A673 (cell line): Measurements from ENCODE around the gene TNKS2. TPM values are rescaled to one million over a fixed set of nuclear protein-coding genes. Genes with fewer than 3 reads are reported as not detected.

ENCODE experiments used
- BruUV-seq: library from RNA; stranded (reverse); fragments of 400-500 nt; replicated peaks from 2 replicates; lab custom pipeline; 2021; lab: Mats Ljungman, UMichigan
- CTCF ChIA-PET: fragments of 300-600 bp; sonication (Branson Sonifier 250); formaldehyde crosslinking; loops from one replicate; lab custom pipeline; 2022; ENCODE audit warnings: antibody characterized with exemption; lab: Charles Lee
- POLR2A ChIA-PET: fragments of 300-600 bp; sonication (Branson Sonifier 250); formaldehyde crosslinking; loops from one replicate; lab custom pipeline; 2022; ENCODE audit warnings: antibody characterized with exemption; ENCODE audit not compliant: low non-redundant PET; lab: Charles Lee
- DNase-seq: peaks from one replicate; pipeline ENCODE4 v3.0.0-alpha.2; 2015; ENCODE audit warnings: low spot score
- H3K27ac ChIP-seq: fragments of 200-600 bp; sonication (generic); 2 replicates; pipeline ENCODE4 v1.5.1; 2016; ENCODE audit warnings: mixed run types, low read depth, mild to moderate bottlenecking, mixed read lengths, antibody characterized with exemption, low read length; ENCODE audit not compliant: poor library complexity, severe bottlenecking
- H3K27me3 ChIP-seq: fragments of 200-600 bp; sonication (generic); replicated peaks from 2 replicates; pipeline ENCODE4 v1.6.1; 2017; ENCODE audit warnings: mixed run types, low read depth, mild to moderate bottlenecking, mixed read lengths, antibody characterized with exemption, low read length; ENCODE audit not compliant: insufficient read depth, poor library complexity
- H3K36me3 ChIP-seq: fragments of 200-600 bp; sonication (generic); 2 replicates; pipeline ENCODE4 v1.6.1; 2016; ENCODE audit warnings: mixed run types, mild to moderate bottlenecking, mixed read lengths, antibody characterized with exemption, low read length; ENCODE audit not compliant: insufficient read depth, poor library complexity, severe bottlenecking
- H3K4me1 ChIP-seq: fragments of 200-600 bp; sonication (generic); 2 replicates; pipeline ENCODE4 v1.6.1; 2017; ENCODE audit warnings: mixed run types, mild to moderate bottlenecking, mixed read lengths, antibody characterized with exemption, low read length; ENCODE audit not compliant: insufficient read depth, poor library complexity, severe bottlenecking
- H3K4me3 ChIP-seq: fragments of 200-600 bp; sonication (generic); 2 replicates; pipeline ENCODE4 v1.5.1; 2016; ENCODE audit warnings: low read depth, mixed run types, mild to moderate bottlenecking, mixed read lengths, low read length; ENCODE audit not compliant: poor library complexity, severe bottlenecking
- H3K9me3 ChIP-seq: fragments of 200-600 bp; sonication (generic); 2 replicates; pipeline ENCODE4 v1.6.1; 2016; ENCODE audit warnings: mixed run types, low read depth, mild to moderate bottlenecking, mixed read lengths, antibody characterized with exemption, low read length; ENCODE audit not compliant: poor library complexity, severe bottlenecking
- CTCF ChIP-seq: fragments of 300-800, 200-600 bp; sonication (generic); conservative IDR thresholded peaks from 2 replicates; pipeline ENCODE4 v1.5.1; 2017; ENCODE audit warnings: low read depth, mild to moderate bottlenecking, antibody characterized with exemption, low read length, moderate library complexity, mixed read lengths
- EZH2 ChIP-seq: fragments of 200-600 bp; sonication (generic); IDR thresholded peaks from 2 replicates; pipeline ENCODE4 v1.6.1; 2017; ENCODE audit warnings: borderline replicate concordance, low read depth, mild to moderate bottlenecking, mixed read lengths, antibody characterized with exemption, low read length; ENCODE audit not compliant: poor library complexity, severe bottlenecking
- intact Hi-C: fragments of 100-400 bp; cut with micrococcal nuclease; formaldehyde crosslinking; loops from one replicate; pipeline ENCODE4 v1.10.0; 2022; ENCODE audit not compliant: unreplicated experiment
- total RNA-seq: library from RNA; stranded (reverse); gene quantifications from 2 replicates; pipeline ENCODE4 v1.2.3, GENCODE V29; 2021

Gene TNKS2
- total RNA-seq, 1 experiment from 2014 or later: 39.4 TPM

GRCh38 chr10:91758303-91759146 is 39.7 kb upstream of the TNKS2 start:
- POLR2A ChIA-PET: no interaction called here
- TF ChIP-seq EZH2 (no peak), CTCF (peak; percentile 64)
- peak; percentile 71 for DNase-seq

GRCh38 chr10:91759581-91759986 is 38.6 kb upstream of the TNKS2 start:
- CTCF ChIA-PET: no interaction called here
- peak; percentile 3 for DNase-seq

More at GRCh38 chr10:91758303-91759146, 39.7 kb upstream of the TNKS2 start:
- no peak overlapping the region for H3K27ac ChIP-seq
- intact Hi-C loops: loop anchor here (2.0 kb wide), 1 partner anchor 154 kb away; no protein-coding TSS in a partner anchor
- CTCF ChIA-PET: interaction anchor here (0.7 to 1.0 kb wide), 5 partner anchors 12 to 326 kb away, joined by 3 to 6 read pairs (median 5); no protein-coding TSS in a partner anchor
- no peaks in the 10 kb centered on the region for H3K9me3 ChIP-seq
- no peaks in the 10 kb centered on the region for H3K4me1 ChIP-seq
- H3K36me3 ChIP-seq: no peaks in the 10 kb centered on the region
- H3K4me3 ChIP-seq: no peak overlapping the region
- BruUV-seq: no TSS peak
- no peaks in the 10 kb centered on the region for H3K27me3 ChIP-seq

GRCh38 chr10:91761721-91762120 is 36.5 kb upstream of the TNKS2 start:
- POLR2A ChIA-PET: no interaction called here
- no peak overlapping the region for H3K27ac ChIP-seq
- intact Hi-C loops: loop anchor here (10.0 kb wide), 1 partner anchor 673 kb away; no protein-coding TSS in a partner anchor
- no TSS peak for BruUV-seq
- H3K27me3 ChIP-seq: no peaks in the 10 kb centered on the region
- CTCF ChIA-PET: no interaction called here
- no peaks in the 10 kb centered on the region for H3K36me3 ChIP-seq
- no peak overlapping the region for H3K4me3 ChIP-seq
- H3K9me3 ChIP-seq: no peaks in the 10 kb centered on the region
- H3K4me1 ChIP-seq: no peaks in the 10 kb centered on the region
- TF ChIP-seq CTCF: no peak
- no peak for TF ChIP-seq EZH2
- DNase-seq: no peak

More at GRCh38 chr10:91759581-91759986, 38.6 kb upstream of the TNKS2 start:
- no TSS peak for BruUV-seq
- Histone ChIP-seq H3K27me3 (no peaks in the 10 kb centered on the region), H3K4me1 (no peaks in the 10 kb centered on the region), H3K4me3 (no peak overlapping the region), H3K9me3 (no peaks in the 10 kb centered on the region), H3K36me3 (no peaks in the 10 kb centered on the region), H3K27ac (no peak overlapping the region)
- POLR2A ChIA-PET: no interaction called here
- TF ChIP-seq EZH2: no peak
- no peak for TF ChIP-seq CTCF
- intact Hi-C loops: loop anchor here (2.0 kb wide), 1 partner anchor 153 kb away; no protein-coding TSS in a partner anchor
